Neural cell (in vitro differentiated cells): Measurements from ENCODE around the gene ZNF804B. TPM values are rescaled to one million over a fixed set of nuclear protein-coding genes. Genes with fewer than 3 reads are reported as not detected.

Source experiments
- H2AFZ ChIP-seq: fragments of 200-600, 300-800 bp; sonication (generic), shearing (Covaris generic); 2 replicates; pipeline ENCODE4 v1.6.0; 2014; ENCODE audit warnings: low read depth, mild to moderate bottlenecking, antibody characterized with exemption, low read length, moderate library complexity
- H3F3A ChIP-seq: fragments of 200-600 bp; shearing (Covaris generic); 2 replicates; pipeline ENCODE4 v1.6.1; 2016; ENCODE audit warnings: mild to moderate bottlenecking, moderate library complexity, mixed read lengths, antibody characterized with exemption, low read length; ENCODE audit not compliant: insufficient read depth, poor library complexity, severe bottlenecking
- H3K27ac ChIP-seq: fragments of 200-600, 300-800 bp; sonication (generic), shearing (Covaris generic); 2 replicates; pipeline ENCODE4 v1.5.1; 2014; ENCODE audit warnings: mild to moderate bottlenecking, low read length, moderate library complexity
- H3K27me3 ChIP-seq: fragments of 300-800, 200-600 bp; sonication (generic), shearing (Covaris generic); 2 replicates; pipeline ENCODE4 v1.6.0; 2014; ENCODE audit warnings: mild to moderate bottlenecking, low read depth, low read length, moderate library complexity; ENCODE audit not compliant: insufficient read depth
- H3K36me3 ChIP-seq: fragments of 300-800, 200-600 bp; sonication (generic), shearing (Covaris generic); 2 replicates; pipeline ENCODE4 v1.5.1; 2014; ENCODE audit warnings: mild to moderate bottlenecking, antibody characterized with exemption, low read length, moderate library complexity; ENCODE audit not compliant: insufficient read depth
- H3K4me2 ChIP-seq: fragments of 300-800, 200-600 bp; sonication (generic), shearing (Covaris generic); 2 replicates; pipeline ENCODE4 v1.6.0; 2014; ENCODE audit warnings: mild to moderate bottlenecking, low read length
- H3K4me3 ChIP-seq: fragments of 300-800, 200-600 bp; sonication (generic), shearing (Covaris generic); 2 replicates; pipeline ENCODE4 v1.5.1; 2014; ENCODE audit warnings: mild to moderate bottlenecking, low read length, moderate library complexity
- H3K79me2 ChIP-seq: fragments of 200-600 bp; shearing (Covaris generic); replicated peaks from 2 replicates; pipeline ENCODE4 v1.6.0; 2014; ENCODE audit warnings: mild to moderate bottlenecking, low read length, moderate library complexity; ENCODE audit not compliant: insufficient read depth
- H3K9ac ChIP-seq: fragments of 300-800, 200-600 bp; sonication (generic), shearing (Covaris generic); 2 replicates; pipeline ENCODE4 v1.6.1; 2016; ENCODE audit warnings: mild to moderate bottlenecking, low read length, mixed read lengths
- H3K9me2 ChIP-seq: fragments of 200-600 bp; shearing (Covaris generic); 2 replicates; pipeline ENCODE4 v1.6.1; 2016; ENCODE audit warnings: mild to moderate bottlenecking, low read length, mixed read lengths; ENCODE audit not compliant: insufficient read depth
- H3K9me3 ChIP-seq: fragments of 200-600, 300-800 bp; sonication (generic), shearing (Covaris generic); 2 replicates; pipeline ENCODE4 v1.6.1; 2016; ENCODE audit warnings: mild to moderate bottlenecking, mixed run types, low read length, moderate library complexity, mixed read lengths
- H4K20me1 ChIP-seq: fragments of 200-600 bp; shearing (Covaris generic); 2 replicates; pipeline ENCODE4 v1.6.1; 2016; ENCODE audit warnings: mild to moderate bottlenecking, mixed run types; ENCODE audit not compliant: insufficient read depth
- EP300 ChIP-seq: fragments of 450-650 bp; conservative IDR thresholded peaks from 2 replicates; pipeline ENCODE4 v1.6.1; 2014; ENCODE audit warnings: antibody characterized with exemption, mild to moderate bottlenecking, moderate library complexity; ENCODE audit not compliant: poor library complexity, severe bottlenecking
- EZH2 ChIP-seq: fragments of 200-600, 300-800 bp; shearing (Covaris generic), sonication (generic); IDR thresholded peaks from 2 replicates; pipeline ENCODE4 v1.6.1; 2014; ENCODE audit warnings: antibody characterized with exemption, low read length, borderline replicate concordance, mild to moderate bottlenecking; ENCODE audit not compliant: insufficient read depth, poor library complexity, severe bottlenecking
- MXI1 ChIP-seq: fragments of 450-650 bp; conservative IDR thresholded peaks from 2 replicates; pipeline ENCODE4 v1.6.1; 2014; ENCODE audit warnings: antibody characterized with exemption, mild to moderate bottlenecking; ENCODE audit not compliant: poor library complexity, severe bottlenecking
- POLR2AphosphoS5 ChIP-seq: IDR thresholded peaks from 2 replicates; pipeline ENCODE4 v1.6.1; 2012
- RAD21 ChIP-seq: fragments of 450-650 bp; conservative IDR thresholded peaks from 2 replicates; pipeline ENCODE4 v1.6.1; 2014; ENCODE audit warnings: antibody characterized with exemption, mild to moderate bottlenecking, moderate library complexity
- SMC3 ChIP-seq: fragments of 450-650 bp; conservative IDR thresholded peaks from 2 replicates; pipeline ENCODE4 v1.6.1; 2014; ENCODE audit warnings: antibody characterized with exemption, mild to moderate bottlenecking, moderate library complexity; ENCODE audit not compliant: poor library complexity
- TAF1 ChIP-seq: IDR thresholded peaks from 2 replicates; pipeline ENCODE4 v1.6.1; 2012; ENCODE audit warnings: low read depth
- polyA plus RNA-seq: library from polyadenylated mRNA; depleted of rRNA; stranded (reverse); fragments of >200 nt; gene quantifications from 2 replicates; pipeline ENCODE4 v1.2.3, GENCODE V29; 2014
- TF ChIP-seq, protein P1 (sequence below): IDR thresholded peaks from 2 replicates; pipeline ENCODE4 v1.6.1; 2012; ENCODE audit warnings: borderline replicate concordance
- TF ChIP-seq, protein P2 (sequence below): fragments of 450-650 bp; IDR thresholded peaks from 2 replicates; pipeline ENCODE4 v1.5.1; 2014; ENCODE audit warnings: antibody characterized with exemption, mild to moderate bottlenecking, moderate library complexity; ENCODE audit not compliant: poor library complexity, severe bottlenecking

ZNF804B gene
- polyA plus RNA-seq, 1 donor from 2014 or later = 0.37 TPM

DNA sequence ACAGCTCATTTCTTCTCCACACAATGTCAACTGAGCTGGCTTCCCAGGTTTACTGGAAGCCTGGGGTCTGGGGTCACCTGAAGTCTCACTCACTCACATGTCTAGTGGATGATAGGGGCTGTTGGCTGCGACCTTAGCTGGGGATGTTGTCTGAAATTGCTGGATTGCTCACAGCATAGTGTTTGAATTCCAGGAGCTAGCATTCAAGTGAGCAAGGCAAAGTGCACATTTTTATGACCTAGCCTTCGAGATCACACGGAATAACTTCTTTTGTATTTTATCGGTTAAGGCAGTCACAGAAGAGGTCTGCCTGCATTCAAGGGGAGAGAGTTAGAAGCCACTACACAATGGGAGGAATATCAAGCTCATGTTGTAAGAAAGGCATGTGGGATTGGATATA is 32.4 kb downstream of the ZNF804B start:
- H4K20me1 ChIP-seq = no peaks in the 10 kb centered on the region
- no peaks in the 10 kb centered on the region for H3K9me3 ChIP-seq
- H3K4me3 ChIP-seq = no peak overlapping the region
- no peaks in the 10 kb centered on the region for H3K9me2 ChIP-seq
- H3K27me3 ChIP-seq = no peaks in the 10 kb centered on the region
- no peak for TF ChIP-seq EZH2
- no peak for TF ChIP-seq TAF1
- TF ChIP-seq POLR2AphosphoS5 = no peak
- no peak for TF ChIP-seq EP300
- TF ChIP-seq SMC3 = no peak
- TF ChIP-seq MXI1 = no peak
- no peak overlapping the region for H3K4me2 ChIP-seq
- no peak overlapping the region for H2AFZ ChIP-seq
- no peak overlapping the region for H3K9ac ChIP-seq
- H3K27ac ChIP-seq = no peak overlapping the region
- H3K79me2 ChIP-seq = no peaks in the 10 kb centered on the region
- no peaks in the 10 kb centered on the region for H3K36me3 ChIP-seq
- H3F3A ChIP-seq = no peaks in the 10 kb centered on the region

DNA sequence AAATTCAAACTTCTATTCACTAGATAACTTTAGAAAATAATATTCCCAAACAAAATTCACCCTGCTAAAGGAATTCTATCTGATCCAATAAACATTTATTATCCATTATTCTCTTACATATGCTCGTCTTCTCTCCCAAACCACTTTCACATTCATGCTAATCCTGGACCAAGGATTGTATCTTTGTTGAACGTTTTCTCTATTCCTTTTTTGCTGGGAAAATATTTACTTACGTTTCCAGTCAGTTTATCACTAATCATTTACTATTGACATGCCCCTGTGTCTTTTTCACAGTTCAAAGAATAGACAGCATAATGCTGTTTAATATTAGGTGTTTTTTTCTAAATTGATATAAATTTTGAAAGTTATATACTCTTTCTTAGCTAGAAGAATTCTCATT is 32.9 kb downstream of the ZNF804B start:
- no peaks in the 10 kb centered on the region for H3K9me3 ChIP-seq
- no peaks in the 10 kb centered on the region for H3K9me2 ChIP-seq
- H3K27ac ChIP-seq = no peak overlapping the region
- H2AFZ ChIP-seq = no peak overlapping the region
- H3K4me2 ChIP-seq = no peak overlapping the region
- no peaks in the 10 kb centered on the region for H4K20me1 ChIP-seq
- no peaks in the 10 kb centered on the region for H3K79me2 ChIP-seq
- H3K36me3 ChIP-seq = no peaks in the 10 kb centered on the region
- H3K9ac ChIP-seq = no peak overlapping the region
- no peak for TF ChIP-seq SMC3
- TF ChIP-seq POLR2AphosphoS5 = no peak
- TF ChIP-seq MXI1 = no peak
- TF ChIP-seq EZH2 = no peak
- no peak for TF ChIP-seq RAD21
- TF ChIP-seq, protein P1, sequence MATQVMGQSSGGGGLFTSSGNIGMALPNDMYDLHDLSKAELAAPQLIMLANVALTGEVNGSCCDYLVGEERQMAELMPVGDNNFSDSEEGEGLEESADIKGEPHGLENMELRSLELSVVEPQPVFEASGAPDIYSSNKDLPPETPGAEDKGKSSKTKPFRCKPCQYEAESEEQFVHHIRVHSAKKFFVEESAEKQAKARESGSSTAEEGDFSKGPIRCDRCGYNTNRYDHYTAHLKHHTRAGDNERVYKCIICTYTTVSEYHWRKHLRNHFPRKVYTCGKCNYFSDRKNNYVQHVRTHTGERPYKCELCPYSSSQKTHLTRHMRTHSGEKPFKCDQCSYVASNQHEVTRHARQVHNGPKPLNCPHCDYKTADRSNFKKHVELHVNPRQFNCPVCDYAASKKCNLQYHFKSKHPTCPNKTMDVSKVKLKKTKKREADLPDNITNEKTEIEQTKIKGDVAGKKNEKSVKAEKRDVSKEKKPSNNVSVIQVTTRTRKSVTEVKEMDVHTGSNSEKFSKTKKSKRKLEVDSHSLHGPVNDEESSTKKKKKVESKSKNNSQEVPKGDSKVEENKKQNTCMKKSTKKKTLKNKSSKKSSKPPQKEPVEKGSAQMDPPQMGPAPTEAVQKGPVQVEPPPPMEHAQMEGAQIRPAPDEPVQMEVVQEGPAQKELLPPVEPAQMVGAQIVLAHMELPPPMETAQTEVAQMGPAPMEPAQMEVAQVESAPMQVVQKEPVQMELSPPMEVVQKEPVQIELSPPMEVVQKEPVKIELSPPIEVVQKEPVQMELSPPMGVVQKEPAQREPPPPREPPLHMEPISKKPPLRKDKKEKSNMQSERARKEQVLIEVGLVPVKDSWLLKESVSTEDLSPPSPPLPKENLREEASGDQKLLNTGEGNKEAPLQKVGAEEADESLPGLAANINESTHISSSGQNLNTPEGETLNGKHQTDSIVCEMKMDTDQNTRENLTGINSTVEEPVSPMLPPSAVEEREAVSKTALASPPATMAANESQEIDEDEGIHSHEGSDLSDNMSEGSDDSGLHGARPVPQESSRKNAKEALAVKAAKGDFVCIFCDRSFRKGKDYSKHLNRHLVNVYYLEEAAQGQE = no peak
- no peak for TF ChIP-seq EP300
- no peak for TF ChIP-seq TAF1
- TF ChIP-seq, protein P2, sequence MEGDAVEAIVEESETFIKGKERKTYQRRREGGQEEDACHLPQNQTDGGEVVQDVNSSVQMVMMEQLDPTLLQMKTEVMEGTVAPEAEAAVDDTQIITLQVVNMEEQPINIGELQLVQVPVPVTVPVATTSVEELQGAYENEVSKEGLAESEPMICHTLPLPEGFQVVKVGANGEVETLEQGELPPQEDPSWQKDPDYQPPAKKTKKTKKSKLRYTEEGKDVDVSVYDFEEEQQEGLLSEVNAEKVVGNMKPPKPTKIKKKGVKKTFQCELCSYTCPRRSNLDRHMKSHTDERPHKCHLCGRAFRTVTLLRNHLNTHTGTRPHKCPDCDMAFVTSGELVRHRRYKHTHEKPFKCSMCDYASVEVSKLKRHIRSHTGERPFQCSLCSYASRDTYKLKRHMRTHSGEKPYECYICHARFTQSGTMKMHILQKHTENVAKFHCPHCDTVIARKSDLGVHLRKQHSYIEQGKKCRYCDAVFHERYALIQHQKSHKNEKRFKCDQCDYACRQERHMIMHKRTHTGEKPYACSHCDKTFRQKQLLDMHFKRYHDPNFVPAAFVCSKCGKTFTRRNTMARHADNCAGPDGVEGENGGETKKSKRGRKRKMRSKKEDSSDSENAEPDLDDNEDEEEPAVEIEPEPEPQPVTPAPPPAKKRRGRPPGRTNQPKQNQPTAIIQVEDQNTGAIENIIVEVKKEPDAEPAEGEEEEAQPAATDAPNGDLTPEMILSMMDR = no peak
- H3K27me3 ChIP-seq = no peaks in the 10 kb centered on the region
- H3K4me3 ChIP-seq = no peak overlapping the region
- no peaks in the 10 kb centered on the region for H3F3A ChIP-seq
